Activated T-cell treated with anti-CD3 and anti-CD28 coated beads, Interleukin-2, amount 50 U/mL, for 1 hour (primary cell): ENCODE measurements around the gene ADAM23.

ENCODE experiments used
- DNase-seq: peaks from one replicate; pipeline ENCODE4 v3.0.0-alpha.2; 2020

The ADAM23 gene

GRCh38 chr2:206665251-206665650, 221.9 kb downstream of the ADAM23 start:
- DNase-seq, result no peak
